ENCODE measurements around the gene C6orf89.

C6orf89 gene

GRCh38 chr6:36929607-36930006 lies 43.9 kb downstream of the C6orf89 start:
- no peak for TF ChIP-seq CTCF (IDR thresholded peaks at IDR 0.05)

DNA sequence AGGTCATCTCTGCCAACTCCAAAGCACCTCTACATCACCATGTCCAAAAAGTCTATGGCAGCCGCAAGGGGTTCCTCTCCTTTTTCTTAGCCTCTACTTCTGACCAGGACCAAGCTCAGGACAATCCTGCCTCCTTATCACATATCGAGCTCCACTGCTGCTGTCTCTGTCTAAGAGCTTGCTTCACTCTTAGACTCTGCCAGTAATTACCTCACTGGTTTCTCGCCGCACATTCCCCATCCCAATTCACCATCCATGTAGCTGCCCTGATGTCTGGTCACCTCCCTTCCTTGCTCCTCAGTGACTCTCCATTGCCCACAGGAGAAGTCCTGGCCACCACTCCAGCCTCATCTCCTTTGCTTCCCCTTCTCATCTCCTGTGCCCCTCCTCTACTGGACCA lies 44.7 kb downstream of the C6orf89 start:
- TF ChIP-seq CTCF (IDR thresholded peaks at IDR 0.05): no peak

GRCh38 chr6:36933102-36933501 lies 47.4 kb downstream of the C6orf89 start:
- no peak for TF ChIP-seq CTCF (IDR thresholded peaks at IDR 0.05)

DNA sequence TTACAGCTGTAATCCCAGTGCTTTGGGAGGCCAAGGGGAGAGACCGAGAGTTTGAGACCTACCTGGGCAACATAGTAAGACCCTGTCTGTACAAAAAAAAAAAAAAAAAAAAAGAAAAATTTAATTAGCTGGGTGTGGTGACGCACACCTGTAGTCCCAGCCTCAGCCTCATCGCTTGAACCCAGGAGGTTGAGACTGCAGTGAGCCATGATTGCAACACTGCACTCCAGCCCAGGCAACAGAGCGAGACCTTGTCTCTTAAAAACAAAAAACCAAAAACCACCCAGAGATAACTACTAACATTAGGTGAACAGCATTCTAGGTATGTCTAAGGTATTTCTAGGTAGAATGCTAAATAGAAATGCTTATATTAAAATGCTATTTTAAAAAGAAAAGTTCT lies 47.8 kb downstream of the C6orf89 start:
- TF ChIP-seq CTCF (IDR thresholded peaks at IDR 0.05): no peak

GRCh38 chr6:36934901-36935300 lies 49.1 kb downstream of the C6orf89 start:
- TF ChIP-seq CTCF (IDR thresholded peaks at IDR 0.05): no peak

- TF ChIP-seq CTCF (IDR thresholded peaks at IDR 0.05): no peak
These were observed 51.1 kb downstream of the C6orf89 start for GRCh38 chr6:36936824-36937223.

DNA sequence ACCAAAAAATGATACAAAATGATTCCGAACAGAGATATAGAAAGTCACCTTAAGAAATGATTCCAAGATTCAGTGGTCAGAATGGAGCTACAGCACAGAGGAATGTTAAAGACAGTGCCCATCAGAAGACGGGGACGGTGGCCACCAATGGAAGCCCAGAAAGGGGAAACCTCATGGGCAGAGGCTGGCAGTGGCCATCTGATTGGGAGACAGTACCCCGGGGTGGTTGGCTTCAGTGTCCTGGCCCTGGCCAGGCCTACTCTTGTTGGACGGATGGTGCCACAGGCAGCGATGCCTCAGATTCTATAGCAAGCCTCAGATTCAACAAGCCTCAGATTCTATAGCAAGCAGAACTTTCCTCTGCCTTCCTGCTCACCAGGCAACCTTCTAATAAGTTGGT lies 52.1 kb downstream of the C6orf89 start:
- TF ChIP-seq CTCF (IDR thresholded peaks at IDR 0.05): no peak

GRCh38 chr6:36938536-36938935 lies 52.8 kb downstream of the C6orf89 start:
- TF ChIP-seq CTCF (IDR thresholded peaks at IDR 0.05): no peak

Data from LNCAP (cell line).